GM12872 (cell line): ENCODE data around the gene CALR.

ENCODE experiments used
- CTCF ChIP-seq: IDR thresholded peaks from 3 replicates; pipeline ENCODE4 v1.5.1; 2011; ENCODE audit warnings: low read depth, mild to moderate bottlenecking, low read length, moderate library complexity; ENCODE audit not compliant: insufficient read depth

The CALR gene

GRCh38 chr19:12974301-12975220, 36.2 kb downstream of the CALR start:
- TF ChIP-seq CTCF: no peak

- no peak for TF ChIP-seq CTCF
These were observed 36.9 kb downstream of the CALR start for GRCh38 chr19:12975221-12975741.

GRCh38 chr19:12979974-12980373, 41.6 kb downstream of the CALR start:
- no peak for TF ChIP-seq CTCF

GRCh38 chr19:12982648-12983047, 44.2 kb downstream of the CALR start:
- no peak for TF ChIP-seq CTCF

GRCh38 chr19:12983091-12983490, 44.7 kb downstream of the CALR start:
- no peak for TF ChIP-seq CTCF

GRCh38 chr19:12983542-12984142, 45.2 kb downstream of the CALR start:
- peak; percentile 79 for TF ChIP-seq CTCF

- TF ChIP-seq CTCF: no peak
These were observed 45.8 kb downstream of the CALR start for GRCh38 chr19:12984143-12984627.
